Keratinocyte (primary cell): ENCODE measurements around the gene SOX15. TPM values are rescaled to one million over a fixed set of nuclear protein-coding genes. Genes with fewer than 3 reads are reported as not detected.

Experiments used
- DNase-seq: peaks from one replicate; pipeline ENCODE4 v3.0.0-alpha.2; 2011; ENCODE audit warnings: low read depth, missing footprints, low spot score
- FAIRE-seq: peaks from 2 replicates; lab custom pipeline; 2011; peaks lifted over from hg19 to GRCh38; lab: Jason Lieb, UNC
- H2AFZ ChIP-seq: 2 replicates; pipeline ENCODE4 v1.6.0; 2012; ENCODE audit warnings: low read length, control low read depth, inconsistent platforms; ENCODE audit not compliant: control insufficient read depth
- H3K27ac ChIP-seq: 2 replicates; pipeline ENCODE4 v1.5.1; 2011; ENCODE audit warnings: low read length; ENCODE audit not compliant: control insufficient read depth, insufficient read depth
- H3K27me3 ChIP-seq: 3 replicates; pipeline ENCODE4 v1.6.0; 2011; ENCODE audit warnings: low read length; ENCODE audit not compliant: control insufficient read depth, insufficient read depth; ENCODE audit errors: extremely low read depth
- H3K36me3 ChIP-seq, 2 experiments: 2 replicates in 1 of 2; 3 replicates in 1 of 2; pipeline ENCODE4 v1.5.1; 2011; ENCODE audit warnings: low read length in 2 of 2, mild to moderate bottlenecking in 1 of 2; ENCODE audit not compliant: control insufficient read depth in 2 of 2, insufficient read depth in 2 of 2; ENCODE audit errors: extremely low read depth in 1 of 2
- H3K4me1 ChIP-seq: 3 replicates; pipeline ENCODE4 v1.5.1; 2011; ENCODE audit warnings: low read length; ENCODE audit not compliant: control insufficient read depth, insufficient read depth; ENCODE audit errors: extremely low read depth
- H3K4me2 ChIP-seq: 3 replicates; pipeline ENCODE4 v1.6.0; 2011; ENCODE audit warnings: low read depth, low read length; ENCODE audit not compliant: control insufficient read depth, insufficient read depth; ENCODE audit errors: extremely low read depth
- H3K4me3 ChIP-seq, 3 experiments: fragments of 200-600 bp in 1 of 3; sonication (generic) in 1 of 3; 2 replicates in 2 of 3; 3 replicates in 1 of 3; pipeline ENCODE4 v1.5.1; 2011 to 2016; ENCODE audit warnings: low read length in 3 of 3, mild to moderate bottlenecking in 3 of 3, control low read depth in 2 of 3, inconsistent platforms in 1 of 3, low read depth in 1 of 3, mixed read lengths in 1 of 3, mixed run types in 1 of 3, moderate library complexity in 1 of 3; ENCODE audit not compliant: control insufficient read depth in 2 of 3, insufficient read depth in 2 of 3; ENCODE audit errors: extremely low read depth in 1 of 3
- H3K79me2 ChIP-seq: 2 replicates; pipeline ENCODE4 v1.6.0; 2012; ENCODE audit warnings: low read length; ENCODE audit not compliant: control insufficient read depth, insufficient read depth
- H3K9ac ChIP-seq: 3 replicates; pipeline ENCODE4 v1.6.0; 2011; ENCODE audit warnings: low read length; ENCODE audit not compliant: control insufficient read depth, insufficient read depth; ENCODE audit errors: extremely low read depth
- H3K9me1 ChIP-seq: 3 replicates; pipeline ENCODE4 v1.6.0; 2011; ENCODE audit warnings: low read length; ENCODE audit not compliant: control insufficient read depth, insufficient read depth; ENCODE audit errors: extremely low read depth
- H3K9me3 ChIP-seq: 2 replicates; pipeline ENCODE4 v1.5.1; 2012; ENCODE audit warnings: low read depth, low read length; ENCODE audit not compliant: control insufficient read depth
- H4K20me1 ChIP-seq: 3 replicates; pipeline ENCODE4 v1.6.0; 2011; ENCODE audit warnings: low read length; ENCODE audit not compliant: control insufficient read depth, insufficient read depth; ENCODE audit errors: extremely low read depth
- EZH2 ChIP-seq: IDR thresholded peaks from one replicate; pipeline ENCODE4 v1.6.1; 2012; ENCODE audit warnings: inconsistent platforms, mild to moderate bottlenecking, low read length, moderate library complexity
- dilution Hi-C: fragments of 300-500 bp; cut with MboI; formaldehyde crosslinking; loops from one replicate; pipeline ENCODE4 v1.7.0; 2020; ENCODE audit warnings: low sequenced_read_pairs; ENCODE audit not compliant: extremely low pct_ligation_motif_present
- polyA plus RNA-seq, 5 experiments: library from polyadenylated mRNA; depleted of rRNA in 3 of 5; stranded (reverse) in 3 of 5; stranded (forward) in 1 of 5; unstranded in 1 of 5; fragments of >200 nt; gene quantifications; 1 replicate in 1 of 5; 2 replicates in 3 of 5; 3 replicates in 1 of 5; pipeline versions ENCODE4 v1.2.1 to v1.2.3, GENCODE V29; 2011 to 2012; ENCODE audit warnings: missing spikeins in 2 of 5, low read depth in 1 of 5, low replicate concordance in 1 of 5
- TF ChIP-seq, protein P1 (sequence below), 3 experiments: IDR thresholded peaks in 1 of 3; conservative IDR thresholded peaks in 1 of 3; optimal IDR thresholded peaks in 1 of 3; 2 replicates in 2 of 3; 3 replicates in 1 of 3; pipeline versions ENCODE3 to v1.5.1; 2011; ENCODE audit warnings: low read length in 3 of 3, mild to moderate bottlenecking in 3 of 3, moderate library complexity in 2 of 3, control low read depth in 1 of 3, inconsistent platforms in 1 of 3; ENCODE audit not compliant: insufficient read depth in 2 of 3; ENCODE audit errors: extremely low read depth in 1 of 3

SOX15 gene
- polyA plus RNA-seq, 1 donor (not counting 4 experiments of a cell fraction or from before 2014, with no cell fraction given), result 86.2 TPM

DNA sequence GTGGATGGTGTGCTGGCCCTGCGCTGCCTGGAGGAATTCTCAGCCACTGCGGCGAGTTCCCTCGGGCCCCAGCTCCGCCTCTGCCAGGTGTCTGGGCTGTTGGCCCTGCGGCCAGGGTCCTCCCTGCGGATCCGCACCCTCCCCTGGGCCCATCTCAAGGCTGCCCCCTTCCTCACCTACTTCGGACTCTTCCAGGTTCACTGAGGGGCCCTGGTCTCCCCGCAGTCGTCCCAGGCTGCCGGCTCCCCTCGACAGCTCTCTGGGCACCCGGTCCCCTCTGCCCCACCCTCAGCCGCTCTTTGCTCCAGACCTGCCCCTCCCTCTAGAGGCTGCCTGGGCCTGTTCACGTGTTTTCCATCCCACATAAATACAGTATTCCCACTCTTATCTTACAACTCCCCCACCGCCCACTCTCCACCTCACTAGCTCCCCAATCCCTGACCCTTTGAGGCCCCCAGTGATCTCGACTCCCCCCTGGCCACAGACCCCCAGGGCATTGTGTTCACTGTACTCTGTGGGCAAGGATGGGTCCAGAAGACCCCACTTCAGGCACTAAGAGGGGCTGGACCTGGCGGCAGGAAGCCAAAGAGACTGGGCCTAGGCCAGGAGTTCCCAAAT, 32.6 kb downstream of the SOX15 start:
- Histone ChIP-seq H3K9me1 (no peaks in the 10 kb centered on the region), H3K4me2 (no peak overlapping the region), H3K36me3 (no peaks in the 10 kb centered on the region), H3K4me1 (peaks cover 32% of the 10 kb centered on the region), H3K27ac (no peak overlapping the region), H2AFZ (no peak overlapping the region), H4K20me1 (no peaks in the 10 kb centered on the region), H3K9me3 (no peaks in the 10 kb centered on the region), H3K9ac (no peak overlapping the region), H3K27me3 (no peaks in the 10 kb centered on the region), H3K79me2 (peaks cover 4% of the 10 kb centered on the region), H3K4me3 (no peak overlapping the region)
- FAIRE-seq (no peak), DNase-seq (no peak)
- dilution Hi-C loops, result no loop called here
- TF ChIP-seq, protein P1, sequence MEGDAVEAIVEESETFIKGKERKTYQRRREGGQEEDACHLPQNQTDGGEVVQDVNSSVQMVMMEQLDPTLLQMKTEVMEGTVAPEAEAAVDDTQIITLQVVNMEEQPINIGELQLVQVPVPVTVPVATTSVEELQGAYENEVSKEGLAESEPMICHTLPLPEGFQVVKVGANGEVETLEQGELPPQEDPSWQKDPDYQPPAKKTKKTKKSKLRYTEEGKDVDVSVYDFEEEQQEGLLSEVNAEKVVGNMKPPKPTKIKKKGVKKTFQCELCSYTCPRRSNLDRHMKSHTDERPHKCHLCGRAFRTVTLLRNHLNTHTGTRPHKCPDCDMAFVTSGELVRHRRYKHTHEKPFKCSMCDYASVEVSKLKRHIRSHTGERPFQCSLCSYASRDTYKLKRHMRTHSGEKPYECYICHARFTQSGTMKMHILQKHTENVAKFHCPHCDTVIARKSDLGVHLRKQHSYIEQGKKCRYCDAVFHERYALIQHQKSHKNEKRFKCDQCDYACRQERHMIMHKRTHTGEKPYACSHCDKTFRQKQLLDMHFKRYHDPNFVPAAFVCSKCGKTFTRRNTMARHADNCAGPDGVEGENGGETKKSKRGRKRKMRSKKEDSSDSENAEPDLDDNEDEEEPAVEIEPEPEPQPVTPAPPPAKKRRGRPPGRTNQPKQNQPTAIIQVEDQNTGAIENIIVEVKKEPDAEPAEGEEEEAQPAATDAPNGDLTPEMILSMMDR (optimal IDR thresholded peaks at IDR 0.05 in 1 of 3, IDR thresholded peaks at IDR 0.05 in 1 of 3, conservative IDR thresholded peaks at IDR 0.05 in 1 of 3; ENCODE audit: extremely low read depth in 1 of 3, insufficient read depth in 2 of 3, low read length in 3 of 3), result no peak
- TF ChIP-seq EZH2, result no peak

DNA sequence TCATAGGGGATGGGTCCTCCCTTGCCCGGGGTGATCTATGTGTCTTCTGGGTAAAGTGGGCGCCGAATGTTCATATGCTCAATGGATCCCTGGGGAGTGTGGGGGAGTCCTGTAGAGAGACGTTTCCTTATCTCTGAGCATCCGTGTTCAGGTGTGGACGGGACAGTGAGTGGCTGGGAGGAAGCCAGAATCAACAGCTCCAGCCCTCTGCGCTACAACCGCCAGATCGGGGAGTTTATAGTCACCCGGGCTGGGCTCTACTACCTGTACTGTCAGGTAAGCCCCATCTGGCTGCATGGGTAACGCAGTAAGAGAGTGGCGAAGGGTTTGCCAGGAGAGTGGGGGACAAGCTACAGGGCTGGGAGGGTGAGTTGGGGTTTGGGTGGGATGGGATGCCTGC, 33.3 kb downstream of the SOX15 start:
- TF ChIP-seq, protein P1 (optimal IDR thresholded peaks at IDR 0.05 in 1 of 3, IDR thresholded peaks at IDR 0.05 in 1 of 3, conservative IDR thresholded peaks at IDR 0.05 in 1 of 3; ENCODE audit: extremely low read depth in 1 of 3, insufficient read depth in 2 of 3, low read length in 3 of 3), result no peak
- no peak for TF ChIP-seq EZH2
- Histone ChIP-seq H3K4me2 (no peak overlapping the region), H3K4me3 (no peak overlapping the region), H3K9ac (no peak overlapping the region), H3K4me1 (peaks cover 32% of the 10 kb centered on the region), H4K20me1 (no peaks in the 10 kb centered on the region), H2AFZ (no peak overlapping the region), H3K9me1 (no peaks in the 10 kb centered on the region), H3K36me3 (no peaks in the 10 kb centered on the region), H3K27ac (no peak overlapping the region), H3K27me3 (no peaks in the 10 kb centered on the region), H3K9me3 (no peaks in the 10 kb centered on the region), H3K79me2 (no peaks in the 10 kb centered on the region)
- FAIRE-seq (no peak), DNase-seq (no peak)
- dilution Hi-C loops, result no loop called here
